Prostate gland (tissue), 2 donors: Measurements from ENCODE around the gene PRDM16. TPM values are rescaled to one million over a fixed set of nuclear protein-coding genes. Genes with fewer than 3 reads are reported as not detected.

Experiments
- DNase-seq: peaks from one replicate; pipeline ENCODE4 v3.0.0-alpha.2; 2019; ENCODE audit warnings: low spot score
- H3K27ac ChIP-seq, 2 donors: fragments of 200-600 bp; sonication (generic); 2 replicates each; pipeline ENCODE4 v1.5.1; 2017 to 2019
- H3K27me3 ChIP-seq: fragments of 200-600 bp; sonication (generic); replicated peaks from 2 replicates; pipeline ENCODE4 v1.5.1; 2019; ENCODE audit not compliant: insufficient read depth
- H3K36me3 ChIP-seq, 2 donors: fragments of 200-600 bp; sonication (generic); 1 replicate in 1 of 2; 2 replicates in 1 of 2; pipeline versions ENCODE4 v1.5.1 to v1.8.1; 2017 to 2019
- H3K4me1 ChIP-seq: fragments of 200-600 bp; sonication (generic); replicated peaks from 2 replicates; pipeline ENCODE4 v1.5.1; 2019
- H3K4me3 ChIP-seq, 2 donors: fragments of 200-600 bp; sonication (generic); 2 replicates each; pipeline ENCODE4 v1.5.1; 2017 to 2019
- H3K9me3 ChIP-seq: fragments of 200-600 bp; sonication (generic); 2 replicates; pipeline ENCODE4 v1.5.1; 2017
- CTCF ChIP-seq, 4 experiments: fragments of 200-600 bp in 2 of 4; fragments of 450-650 bp in 2 of 4; sonication (generic) in 2 of 4; IDR thresholded peaks; 1 replicate in 3 of 4; 2 replicates in 1 of 4; pipeline ENCODE4 v1.5.1; 2016 to 2019; ENCODE audit warnings: antibody characterized with exemption in 4 of 4, mild to moderate bottlenecking in 2 of 4, moderate library complexity in 2 of 4
- POLR2A ChIP-seq: fragments of 450-650 bp; IDR thresholded peaks from one replicate; pipeline ENCODE4 v1.6.1; 2016; ENCODE audit warnings: antibody characterized with exemption, mild to moderate bottlenecking
- POLR2AphosphoS5 ChIP-seq: sonication (generic); formaldehyde crosslinking; IDR thresholded peaks from one replicate; pipeline ENCODE4 v1.6.1; 2017; ENCODE audit warnings: antibody characterized with exemption
- WGBS: methylation state at CpG from one replicate; pipeline ENCODE4 v1.1.5; 2018; 5-methylcytosine and 5-hydroxymethylcytosine counted together
- intact Hi-C: fragments of 100-400 bp; cut with DNase I; formaldehyde crosslinking; loops from one replicate; pipeline ENCODE4 v1.14.2; 2022
- total RNA-seq, 2 donors: library from RNA; depleted of rRNA; stranded (reverse); fragments of >200 nt; gene quantifications; one replicate each; pipeline ENCODE4 v1.1.0, GENCODE V29; 2016

PRDM16 gene
- total RNA-seq, 2 donors from 2014 or later = 0.23 to 6.5 TPM

DNA sequence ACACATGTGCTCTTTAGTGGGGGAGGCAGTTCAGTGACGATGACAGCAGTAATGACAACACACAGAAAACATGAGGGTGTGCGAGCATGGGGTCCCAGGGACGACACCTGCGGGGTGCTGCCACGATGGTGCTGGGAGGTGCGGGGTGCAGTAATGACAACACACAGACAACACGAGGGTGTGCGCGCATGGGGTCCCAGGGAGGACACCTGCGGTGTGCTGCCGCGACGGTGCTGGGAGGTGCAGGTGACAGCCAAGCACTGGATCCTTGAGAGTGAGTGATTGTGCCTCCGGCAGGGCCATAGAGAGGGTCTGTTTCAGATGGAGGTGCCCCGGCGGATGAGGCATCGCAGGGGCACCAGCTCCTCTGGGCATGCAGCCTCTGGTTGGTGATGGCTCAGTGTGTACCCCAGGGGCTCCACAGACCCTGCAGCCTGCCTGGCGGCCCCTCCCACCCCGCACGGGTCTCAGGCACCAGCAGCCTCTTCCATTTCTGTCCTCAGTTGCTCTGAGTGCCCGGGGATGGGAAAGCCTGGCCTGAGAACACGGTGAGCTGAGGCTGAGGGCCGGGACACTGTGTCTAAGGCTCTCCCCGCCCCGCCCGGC is 193.8 kb downstream of the PRDM16 start:
- 87% methylated on average over 26 of the region's 26 CpGs for WGBS
- no peak for DNase-seq
- no peak overlapping the region for H3K4me3 ChIP-seq
- TF ChIP-seq POLR2A (no peak), CTCF (IDR thresholded peaks at IDR 0.05) (no peak), POLR2AphosphoS5 (no peak)
- no peaks in the 10 kb centered on the region for H3K9me3 ChIP-seq
- no peaks in the 10 kb centered on the region for H3K36me3 ChIP-seq
- peaks cover 17% of the 10 kb centered on the region for H3K27me3 ChIP-seq
- H3K4me1 ChIP-seq = no peaks in the 10 kb centered on the region
- intact Hi-C loops = no loop called here
- H3K27ac ChIP-seq = no peak overlapping the region

DNA sequence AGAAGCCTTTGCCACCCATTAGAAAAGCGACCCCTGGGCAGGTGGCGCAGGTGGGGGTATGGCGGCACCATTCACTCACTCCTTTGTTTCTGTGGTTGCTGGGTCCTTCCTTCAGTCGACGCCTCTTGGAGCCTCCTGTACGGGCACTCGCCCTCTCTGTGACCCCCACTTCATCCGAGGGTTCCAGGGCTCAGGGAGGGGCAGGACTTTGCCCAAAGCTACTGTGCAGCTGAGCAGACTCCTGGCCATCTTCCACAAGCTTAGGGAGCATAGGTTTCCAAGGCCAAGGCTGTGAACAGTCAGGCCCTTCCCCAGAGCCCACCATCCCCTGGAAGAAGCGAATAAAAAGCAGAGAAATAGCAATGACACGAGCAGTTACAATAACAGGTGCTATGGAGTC is 194.8 kb downstream of the PRDM16 start:
- peaks cover 17% of the 10 kb centered on the region for H3K27me3 ChIP-seq
- 75% methylated on average over 10 of the region's 10 CpGs for WGBS
- no peaks in the 10 kb centered on the region for H3K36me3 ChIP-seq
- no peak for TF ChIP-seq CTCF (IDR thresholded peaks at IDR 0.05)
- no peak for TF ChIP-seq POLR2A
- intact Hi-C loops = no loop called here
- no peak for DNase-seq
- no peak overlapping the region for H3K4me3 ChIP-seq
- no peak overlapping the region for H3K27ac ChIP-seq
- no peaks in the 10 kb centered on the region for H3K4me1 ChIP-seq
- H3K9me3 ChIP-seq = no peaks in the 10 kb centered on the region

GRCh38 chr1:3264456-3264855 is 195.5 kb downstream of the PRDM16 start:
- DNase-seq = no peak
- H3K27me3 ChIP-seq = peaks cover 17% of the 10 kb centered on the region
- WGBS = 63% methylated on average over 10 of the region's 10 CpGs

DNA sequence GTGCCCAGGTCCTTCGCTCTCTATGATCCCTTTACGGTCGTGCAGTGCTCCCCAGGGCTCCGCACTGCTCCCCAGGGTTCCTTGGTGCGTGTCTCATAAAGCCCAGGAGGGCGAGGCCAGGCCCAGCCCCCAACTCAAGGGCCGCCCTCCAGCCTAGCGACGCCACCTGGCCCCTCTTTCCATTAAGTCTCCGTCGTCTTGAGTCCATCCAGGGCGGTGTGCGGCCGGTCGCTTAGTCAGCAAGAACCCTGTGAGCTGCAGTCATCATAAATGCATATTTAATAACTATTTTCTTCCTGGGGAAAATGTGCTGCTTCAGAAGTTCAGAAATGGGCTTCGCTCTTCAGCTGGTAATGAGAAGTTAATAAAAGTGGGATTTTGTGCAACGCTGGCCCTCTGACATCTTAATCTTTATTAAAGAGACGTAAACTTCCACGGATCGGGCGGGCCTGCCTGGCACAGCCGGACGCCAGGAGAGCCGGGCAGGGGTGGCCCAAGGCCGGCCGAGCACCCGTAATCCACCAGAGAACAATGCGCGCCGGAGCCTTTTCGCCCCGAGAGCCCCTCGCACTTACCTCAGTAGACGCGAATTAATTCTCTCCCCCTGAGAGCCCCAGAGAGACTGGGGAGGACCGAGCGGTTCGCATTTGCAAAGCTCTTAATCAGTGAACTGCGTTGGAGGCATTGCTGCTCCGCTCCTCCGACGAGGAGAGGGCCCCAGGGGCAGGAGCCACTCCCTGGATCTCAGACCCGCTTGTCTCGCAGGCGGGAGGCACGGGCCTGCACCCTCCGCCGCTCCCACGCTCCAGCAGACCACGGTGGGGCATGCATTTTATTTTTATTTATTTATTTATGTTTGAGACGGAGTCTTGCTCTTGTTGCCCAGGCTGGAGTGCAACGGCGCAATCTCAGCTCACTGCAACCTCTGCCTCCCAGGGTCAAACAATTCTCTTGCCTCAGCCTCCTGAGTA is 197.1 kb downstream of the PRDM16 start:
- peaks cover 17% of the 10 kb centered on the region for H3K27me3 ChIP-seq
- no peaks in the 10 kb centered on the region for H3K36me3 ChIP-seq
- no peak for TF ChIP-seq POLR2A
- no peak for TF ChIP-seq CTCF (IDR thresholded peaks at IDR 0.05)
- no peak for TF ChIP-seq POLR2AphosphoS5
- WGBS = 83% methylated on average over 53 of the region's 53 CpGs
- no peak overlapping the region for H3K4me3 ChIP-seq
- no peak overlapping the region for H3K27ac ChIP-seq
- DNase-seq = no peak
- H3K9me3 ChIP-seq = no peaks in the 10 kb centered on the region
- intact Hi-C loops = no loop called here
- H3K4me1 ChIP-seq = no peaks in the 10 kb centered on the region

More at GRCh38 chr1:3264456-3264855, 195.5 kb downstream of the PRDM16 start:
- H3K27ac ChIP-seq = no peak overlapping the region
- H3K4me1 ChIP-seq = no peaks in the 10 kb centered on the region
- H3K4me3 ChIP-seq = no peak overlapping the region
- TF ChIP-seq POLR2AphosphoS5 = no peak
- TF ChIP-seq POLR2A = no peak
- no peaks in the 10 kb centered on the region for H3K9me3 ChIP-seq
- intact Hi-C loops = no loop called here
- H3K36me3 ChIP-seq = no peaks in the 10 kb centered on the region

DNA sequence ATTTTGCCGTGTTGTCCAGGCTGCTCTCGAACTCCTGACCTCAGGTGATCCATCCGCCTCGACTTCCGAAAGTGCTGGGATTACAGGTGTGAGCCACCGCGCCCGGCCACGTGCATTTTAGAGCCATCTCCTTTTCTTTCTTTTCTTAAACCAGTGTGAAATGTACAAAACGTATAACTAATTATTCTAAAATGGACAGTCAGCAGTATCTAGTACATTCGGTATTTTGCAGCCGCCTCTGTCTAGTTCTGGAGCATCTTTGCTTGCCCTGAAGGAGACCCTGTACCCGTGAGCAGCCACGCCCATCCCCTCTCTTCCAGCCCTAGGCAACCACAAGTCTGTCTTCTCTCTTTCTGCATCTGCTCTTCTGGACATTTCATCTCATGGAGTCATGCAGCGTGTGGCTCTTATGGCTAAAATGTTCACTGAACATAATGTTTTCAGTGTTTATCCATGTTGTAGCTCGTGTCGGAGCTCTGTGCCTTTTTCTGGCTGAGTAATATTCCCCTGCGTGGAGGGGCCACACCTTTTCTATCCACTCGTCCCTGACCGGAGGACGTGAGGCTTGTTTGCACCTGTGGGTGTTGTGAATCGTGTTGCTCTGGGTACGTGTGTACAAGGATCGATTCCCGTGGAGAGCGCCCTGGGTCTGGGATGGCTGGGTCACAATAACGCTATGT is 198.0 kb downstream of the PRDM16 start:
- H3K9me3 ChIP-seq = no peaks in the 10 kb centered on the region
- no peaks in the 10 kb centered on the region for H3K4me1 ChIP-seq
- no peak for TF ChIP-seq CTCF (IDR thresholded peaks at IDR 0.05)
- TF ChIP-seq POLR2A = no peak
- TF ChIP-seq POLR2AphosphoS5 = no peak
- no peak overlapping the region for H3K27ac ChIP-seq
- H3K36me3 ChIP-seq = no peaks in the 10 kb centered on the region
- H3K4me3 ChIP-seq = no peak overlapping the region
- DNase-seq = no peak
- intact Hi-C loops = no loop called here
- peaks cover 21% of the 10 kb centered on the region for H3K27me3 ChIP-seq
- 89% methylated on average over 27 of the region's 27 CpGs for WGBS
